Lower lobe of right lung (tissue), 2 donors: ENCODE measurements around the gene CACTIN. TPM values are rescaled to one million over a fixed set of nuclear protein-coding genes. Genes with fewer than 3 reads are reported as not detected.

Experiments
- ATAC-seq, 2 donors: fragments of 200-7000 bp; cut with Tn5 transposase; one replicate each; pipeline ENCODE4 v1.9.1; 2020 to 2022; ENCODE audit warnings: mild to moderate bottlenecking in 2 of 2, moderate library complexity in 2 of 2
- DNase-seq: peaks from one replicate; pipeline ENCODE4 v3.0.0-alpha.2; 2020
- H3K27ac ChIP-seq: fragments of 200-600 bp; one replicate; pipeline ENCODE4 v1.8.0; 2022
- H3K27me3 ChIP-seq: fragments of 200-600 bp; one replicate; pipeline ENCODE4 v1.8.0; 2022; ENCODE audit warnings: low read depth
- H3K36me3 ChIP-seq: fragments of 200-600 bp; one replicate; pipeline ENCODE4 v1.8.0; 2022; ENCODE audit warnings: mild to moderate bottlenecking
- H3K4me1 ChIP-seq: fragments of 200-600 bp; one replicate; pipeline ENCODE4 v1.8.0; 2022
- H3K4me3 ChIP-seq: fragments of 200-600 bp; one replicate; pipeline ENCODE4 v1.8.0; 2022; ENCODE audit warnings: mild to moderate bottlenecking
- H3K9me3 ChIP-seq: fragments of 200-600 bp; one replicate; pipeline ENCODE4 v1.8.0; 2022
- CTCF ChIP-seq: fragments of 200-600 bp; IDR thresholded peaks from one replicate; pipeline ENCODE4 v1.8.0; 2022; ENCODE audit warnings: antibody characterized with exemption, mild to moderate bottlenecking
- intact Hi-C: fragments of 100-400 bp; cut with DNase I; formaldehyde crosslinking; loops from one replicate; pipeline ENCODE4 v1.11.0; 2022
- total RNA-seq: library from RNA; stranded (reverse); fragmentation: NEBNext Ultra II Directional; extraction: Animal tissue kit (Norgen Biotek cat#: 25700); gene quantifications from one replicate; pipeline ENCODE4 v1.2.1, GENCODE V29; 2021
- donor health status: DM: no; HTN: yes; CAD: no; lungs with severe emphysema.

CACTIN gene
- total RNA-seq, 1 donor from 2014 or later = 20.3 TPM

- no peak for TF ChIP-seq CTCF
- intact Hi-C loops = no loop called here
- ATAC-seq = no peak
- H3K4me1 ChIP-seq = peaks cover 27% of the 10 kb centered on the region
- no peak overlapping the region for H3K27ac ChIP-seq
- H3K27me3 ChIP-seq = no peaks in the 10 kb centered on the region
- H3K9me3 ChIP-seq = no peaks in the 10 kb centered on the region
- peaks cover 61% of the 10 kb centered on the region for H3K36me3 ChIP-seq
- DNase-seq = no peak
- no peak overlapping the region for H3K4me3 ChIP-seq
Measured at GRCh38 chr19:3620817-3621547, 5.6 kb downstream of the CACTIN start.

GRCh38 chr19:3620145-3620816, 6.3 kb downstream of the CACTIN start:
- H3K27ac ChIP-seq = no peak overlapping the region
- intact Hi-C loops = no loop called here
- ATAC-seq = no peak
- DNase-seq = no peak
- no peaks in the 10 kb centered on the region for H3K27me3 ChIP-seq
- no peak overlapping the region for H3K4me3 ChIP-seq
- TF ChIP-seq CTCF = no peak
- peaks cover 61% of the 10 kb centered on the region for H3K36me3 ChIP-seq
- H3K4me1 ChIP-seq = peaks cover 20% of the 10 kb centered on the region
- H3K9me3 ChIP-seq = no peaks in the 10 kb centered on the region

- no peak for ATAC-seq
- peaks cover 13% of the 10 kb centered on the region for H3K4me1 ChIP-seq
- peaks cover 61% of the 10 kb centered on the region for H3K36me3 ChIP-seq
- H3K9me3 ChIP-seq = no peaks in the 10 kb centered on the region
- H3K27me3 ChIP-seq = no peaks in the 10 kb centered on the region
- intact Hi-C loops = no loop called here
- no peak for TF ChIP-seq CTCF
- H3K27ac ChIP-seq = no peak overlapping the region
- no peak overlapping the region for H3K4me3 ChIP-seq
- DNase-seq = no peak
Measured at GRCh38 chr19:3619631-3620012, 7.0 kb downstream of the CACTIN start.

- H3K27ac ChIP-seq = no peak overlapping the region
- H3K9me3 ChIP-seq = no peaks in the 10 kb centered on the region
- intact Hi-C loops = no loop called here
- DNase-seq = no peak
- no peak overlapping the region for H3K4me3 ChIP-seq
- peaks cover 12% of the 10 kb centered on the region for H3K4me1 ChIP-seq
- no peak for TF ChIP-seq CTCF
- no peaks in the 10 kb centered on the region for H3K27me3 ChIP-seq
- peaks cover 61% of the 10 kb centered on the region for H3K36me3 ChIP-seq
- no peak for ATAC-seq
Measured at GRCh38 chr19:3618811-3619630, 7.6 kb downstream of the CACTIN start.

- peak; percentile 95 for TF ChIP-seq CTCF
- no peak overlapping the region for H3K4me3 ChIP-seq
Measured at GRCh38 chr19:3618144-3618810, 8.3 kb downstream of the CACTIN start.

More at GRCh38 chr19:3618144-3618810, 8.3 kb downstream of the CACTIN start:
- Histone ChIP-seq H3K27me3 (no peaks in the 10 kb centered on the region), H3K9me3 (no peaks in the 10 kb centered on the region), H3K36me3 (peaks cover 63% of the 10 kb centered on the region), H3K4me1 (peaks cover 12% of the 10 kb centered on the region), H3K27ac (no peak overlapping the region)
- DNase-seq (no peak), ATAC-seq (peak; percentile 72 to 80)
- intact Hi-C loops = no loop called here
